ENCODE measurements around the gene DPEP1.

DPEP1 gene

GRCh38 chr16:89619840-89620239, 6.4 kb downstream of the DPEP1 start:
- no peak for DNase-seq (ENCODE audit: low spot score)
- TF ChIP-seq CTCF (IDR thresholded peaks at IDR 0.05; ENCODE audit: extremely low read depth, missing control alignments), result no peak

GRCh38 chr16:89620406-89620841, 7.0 kb downstream of the DPEP1 start:
- DNase-seq (ENCODE audit: low spot score), result no peak
- TF ChIP-seq CTCF (IDR thresholded peaks at IDR 0.05; ENCODE audit: extremely low read depth, missing control alignments), result no peak

- no peak for DNase-seq (ENCODE audit: low spot score)
- no peak for TF ChIP-seq CTCF (IDR thresholded peaks at IDR 0.05; ENCODE audit: extremely low read depth, missing control alignments)
These were observed 7.8 kb downstream of the DPEP1 start for GRCh38 chr16:89621136-89621697.

- no peak for DNase-seq (ENCODE audit: low spot score)
- TF ChIP-seq CTCF (IDR thresholded peaks at IDR 0.05; ENCODE audit: extremely low read depth, missing control alignments), result no peak
These were observed 8.4 kb downstream of the DPEP1 start for GRCh38 chr16:89621698-89622409.

GRCh38 chr16:89623511-89624261, 10.2 kb downstream of the DPEP1 start:
- no peak for DNase-seq (ENCODE audit: low spot score)
- TF ChIP-seq CTCF (IDR thresholded peaks at IDR 0.05; ENCODE audit: extremely low read depth, missing control alignments), result no peak

GRCh38 chr16:89624777-89625761, 11.6 kb downstream of the DPEP1 start:
- DNase-seq (ENCODE audit: low spot score), result no peak
- no peak for TF ChIP-seq CTCF (IDR thresholded peaks at IDR 0.05; ENCODE audit: extremely low read depth, missing control alignments)
